SJSA1 (cell line): ENCODE results near the gene YOD1. TPM values are rescaled to one million over a fixed set of nuclear protein-coding genes. Genes with fewer than 3 reads are reported as not detected.
A peak's percentile ranks its signal among the peaks of the same experiment; 100 is the strongest.

ENCODE experiments used
- DNase-seq, 2 experiments: peaks; one replicate each; pipeline ENCODE4 v3.0.0-alpha.2; 2015 to 2020; ENCODE audit warnings: low spot score in 2 of 2, low read depth in 1 of 2
- H3K27ac ChIP-seq: fragments of 250-450 bp; sonication (Bioruptor Pico); 2 replicates; pipeline ENCODE4 v1.5.1; 2020; ENCODE audit warnings: mild to moderate bottlenecking, moderate library complexity
- H3K27me3 ChIP-seq: fragments of 250-450 bp; sonication (Bioruptor Pico); replicated peaks from 2 replicates; pipeline ENCODE4 v1.5.1; 2020; ENCODE audit warnings: mild to moderate bottlenecking, moderate library complexity
- H3K36me3 ChIP-seq: fragments of 250-450 bp; sonication (Bioruptor Pico); 2 replicates; pipeline ENCODE4 v1.5.1; 2020; ENCODE audit warnings: mild to moderate bottlenecking
- H3K4me1 ChIP-seq: fragments of 250-450 bp; sonication (Bioruptor Pico); replicated peaks from 2 replicates; pipeline ENCODE4 v1.6.1; 2021; ENCODE audit warnings: mild to moderate bottlenecking
- H3K4me3 ChIP-seq: fragments of 250-450 bp; sonication (Bioruptor Pico); 2 replicates; pipeline ENCODE4 v1.5.1; 2020; ENCODE audit warnings: mild to moderate bottlenecking
- H3K9me3 ChIP-seq: fragments of 250-450 bp; sonication (Bioruptor Pico); replicated peaks from 2 replicates; pipeline ENCODE4 v1.5.1; 2020; ENCODE audit warnings: mild to moderate bottlenecking
- total RNA-seq: library from RNA; depleted of rRNA; stranded (reverse); fragments of >200 nt; shearing (Covaris generic); gene quantifications from 2 replicates; pipeline ENCODE4 v1.2.3, GENCODE V29; 2014

Gene YOD1
- total RNA-seq, 1 experiment from 2014 or later: 9.9 TPM

DNA sequence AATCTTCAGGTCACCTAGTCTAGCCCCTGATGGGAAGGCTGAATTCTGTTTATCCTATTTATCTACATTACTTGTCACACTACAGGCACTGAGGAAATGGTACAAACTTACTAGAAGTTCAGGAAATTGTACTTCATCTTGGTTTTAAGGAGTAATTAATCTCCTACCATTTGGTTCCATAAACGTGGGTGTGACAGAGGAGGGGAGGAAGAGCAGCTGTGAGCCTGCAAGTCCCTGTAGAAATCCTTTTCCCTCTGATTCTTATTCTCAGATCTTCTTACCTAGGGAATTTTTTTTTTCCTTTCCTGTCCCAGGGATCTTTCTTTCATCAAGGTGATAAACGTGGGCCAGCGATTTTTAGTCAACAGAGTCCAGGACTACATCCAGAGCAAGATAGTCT is 16.2 kb upstream of the YOD1 start:
- Histone ChIP-seq H3K4me1 (no peaks in the 10 kb centered on the region), H3K4me3 (no peak overlapping the region), H3K36me3 (peaks cover 2% of the 10 kb centered on the region), H3K9me3 (no peaks in the 10 kb centered on the region), H3K27ac (no peak overlapping the region), H3K27me3 (no peaks in the 10 kb centered on the region)
- DNase-seq: no peak

DNA sequence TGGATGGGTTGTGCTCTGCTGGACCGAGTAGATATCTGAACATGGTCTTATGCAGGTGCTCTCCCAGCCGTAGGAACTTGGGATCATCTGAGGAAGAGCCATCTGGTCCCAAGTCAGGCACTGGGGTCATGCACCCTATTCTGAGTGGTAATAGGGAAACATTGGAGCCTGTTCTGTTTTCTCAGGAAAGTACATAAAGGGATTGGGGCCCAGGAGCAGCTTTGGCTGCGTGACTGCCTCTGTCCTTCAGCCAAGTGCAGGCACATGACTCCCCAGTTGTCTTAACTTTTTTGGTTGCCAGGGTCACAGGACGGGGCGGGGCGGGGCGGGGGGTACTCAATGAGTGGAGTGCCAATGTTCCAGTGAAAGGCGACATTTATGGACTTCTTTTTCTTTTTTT is 13.6 kb upstream of the YOD1 start:
- Histone ChIP-seq H3K27ac (no peak overlapping the region), H3K36me3 (peaks cover 4% of the 10 kb centered on the region; the same call in 1 of the 2 replicates), H3K4me3 (no peak overlapping the region), H3K9me3 (no peaks in the 10 kb centered on the region), H3K27me3 (no peaks in the 10 kb centered on the region), H3K4me1 (no peaks in the 10 kb centered on the region)
- no peak for DNase-seq

- Histone ChIP-seq H3K9me3 (no peaks in the 10 kb centered on the region), H3K27ac (no peak overlapping the region), H3K27me3 (no peaks in the 10 kb centered on the region), H3K4me3 (no peak overlapping the region), H3K36me3 (peaks cover 4% of the 10 kb centered on the region; the same call in 1 of the 2 replicates), H3K4me1 (no peaks in the 10 kb centered on the region)
- no peak for DNase-seq
Measured at GRCh38 chr1:207063014-207063413, 12.0 kb upstream of the YOD1 start.

- no peak overlapping the region for H3K27ac ChIP-seq
- DNase-seq: no peak
- H3K36me3 ChIP-seq: peaks cover 4% of the 10 kb centered on the region; the same call in 1 of the 2 replicates
- H3K4me1 ChIP-seq: no peaks in the 10 kb centered on the region
- H3K9me3 ChIP-seq: no peaks in the 10 kb centered on the region
- no peaks in the 10 kb centered on the region for H3K27me3 ChIP-seq
- no peak overlapping the region for H3K4me3 ChIP-seq
Measured at GRCh38 chr1:207062058-207062457, 11.1 kb upstream of the YOD1 start.

- H3K36me3 ChIP-seq: peaks cover 4% of the 10 kb centered on the region; the same call in 1 of the 2 replicates
- H3K4me3 ChIP-seq: no peak overlapping the region
- no peaks in the 10 kb centered on the region for H3K4me1 ChIP-seq
- no peaks in the 10 kb centered on the region for H3K9me3 ChIP-seq
- H3K27me3 ChIP-seq: no peaks in the 10 kb centered on the region
- no peak for DNase-seq
- H3K27ac ChIP-seq: no peak overlapping the region
Measured at GRCh38 chr1:207060596-207060995, 9.6 kb upstream of the YOD1 start.

- H3K4me3 ChIP-seq: no peak overlapping the region
- no peaks in the 10 kb centered on the region for H3K27me3 ChIP-seq
- H3K9me3 ChIP-seq: no peaks in the 10 kb centered on the region
- no peak for DNase-seq
- H3K36me3 ChIP-seq: peaks cover 4% of the 10 kb centered on the region; the same call in 1 of the 2 replicates
- no peak overlapping the region for H3K27ac ChIP-seq
- no peaks in the 10 kb centered on the region for H3K4me1 ChIP-seq
Measured at GRCh38 chr1:207059881-207060280, 8.9 kb upstream of the YOD1 start.

- H3K27ac ChIP-seq: no peak overlapping the region
- H3K4me1 ChIP-seq: no peaks in the 10 kb centered on the region
- H3K36me3 ChIP-seq: peaks cover 4% of the 10 kb centered on the region; the same call in 1 of the 2 replicates
- no peaks in the 10 kb centered on the region for H3K27me3 ChIP-seq
- no peak overlapping the region for H3K4me3 ChIP-seq
- H3K9me3 ChIP-seq: no peaks in the 10 kb centered on the region
- DNase-seq: no peak
Measured at GRCh38 chr1:207058878-207059867, 8.2 kb upstream of the YOD1 start.

GRCh38 chr1:207058252-207058651 is 7.2 kb upstream of the YOD1 start:
- peaks cover 4% of the 10 kb centered on the region; the same call in 1 of the 2 replicates for H3K36me3 ChIP-seq
- no peak overlapping the region for H3K27ac ChIP-seq
- no peaks in the 10 kb centered on the region for H3K27me3 ChIP-seq
- DNase-seq: no peak
- no peaks in the 10 kb centered on the region for H3K4me1 ChIP-seq
- no peaks in the 10 kb centered on the region for H3K9me3 ChIP-seq
- H3K4me3 ChIP-seq: no peak overlapping the region

GRCh38 chr1:207056673-207057072 is 5.7 kb upstream of the YOD1 start:
- no peak for DNase-seq
- H3K36me3 ChIP-seq: no peaks in the 10 kb centered on the region
- no peaks in the 10 kb centered on the region for H3K9me3 ChIP-seq
- no peak overlapping the region for H3K4me3 ChIP-seq
- no peaks in the 10 kb centered on the region for H3K27me3 ChIP-seq
- no peak overlapping the region for H3K27ac ChIP-seq
- H3K4me1 ChIP-seq: peaks cover 8% of the 10 kb centered on the region

DNA sequence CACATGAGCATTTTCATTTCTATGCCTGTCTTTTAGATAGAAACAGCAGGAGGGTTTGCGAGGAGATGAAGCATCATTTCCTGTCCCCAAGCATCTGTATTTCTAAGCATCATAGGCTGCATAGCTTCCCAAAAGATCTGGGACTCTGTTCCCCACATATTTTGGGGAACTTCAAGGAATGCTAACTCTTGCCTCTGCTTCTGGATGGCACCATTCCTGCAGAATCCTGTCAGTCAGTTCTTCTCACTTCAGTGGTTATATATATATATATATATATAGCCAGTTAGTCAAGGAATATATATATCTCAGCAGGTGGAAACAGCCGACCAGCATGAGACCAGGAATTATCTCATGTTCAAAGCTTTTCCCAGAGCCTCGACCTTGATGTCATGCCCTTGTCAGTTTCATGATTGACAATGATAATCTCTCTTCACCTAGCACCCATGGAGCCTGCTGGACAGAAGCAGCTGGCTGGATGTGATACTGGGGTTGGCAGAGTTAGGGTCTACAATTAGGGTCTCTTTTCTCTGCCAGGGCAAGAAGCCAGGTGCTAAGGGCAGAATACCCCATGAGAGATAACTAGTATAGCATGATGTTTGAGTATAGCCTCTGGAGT is 4.5 kb upstream of the YOD1 start:
- Histone ChIP-seq H3K4me1 (peaks cover 16% of the 10 kb centered on the region), H3K36me3 (peaks cover 3% of the 10 kb centered on the region), H3K27ac (no peak overlapping the region), H3K9me3 (no peaks in the 10 kb centered on the region), H3K4me3 (no peak overlapping the region), H3K27me3 (no peaks in the 10 kb centered on the region)
- DNase-seq: no peak

GRCh38 chr1:207054491-207054890 is 3.5 kb upstream of the YOD1 start:
- Histone ChIP-seq H3K9me3 (no peaks in the 10 kb centered on the region), H3K4me3 (no peak overlapping the region), H3K36me3 (peaks cover 6% of the 10 kb centered on the region), H3K27ac (no peak overlapping the region), H3K4me1 (peaks cover 17% of the 10 kb centered on the region), H3K27me3 (no peaks in the 10 kb centered on the region)
- no peak for DNase-seq

DNA sequence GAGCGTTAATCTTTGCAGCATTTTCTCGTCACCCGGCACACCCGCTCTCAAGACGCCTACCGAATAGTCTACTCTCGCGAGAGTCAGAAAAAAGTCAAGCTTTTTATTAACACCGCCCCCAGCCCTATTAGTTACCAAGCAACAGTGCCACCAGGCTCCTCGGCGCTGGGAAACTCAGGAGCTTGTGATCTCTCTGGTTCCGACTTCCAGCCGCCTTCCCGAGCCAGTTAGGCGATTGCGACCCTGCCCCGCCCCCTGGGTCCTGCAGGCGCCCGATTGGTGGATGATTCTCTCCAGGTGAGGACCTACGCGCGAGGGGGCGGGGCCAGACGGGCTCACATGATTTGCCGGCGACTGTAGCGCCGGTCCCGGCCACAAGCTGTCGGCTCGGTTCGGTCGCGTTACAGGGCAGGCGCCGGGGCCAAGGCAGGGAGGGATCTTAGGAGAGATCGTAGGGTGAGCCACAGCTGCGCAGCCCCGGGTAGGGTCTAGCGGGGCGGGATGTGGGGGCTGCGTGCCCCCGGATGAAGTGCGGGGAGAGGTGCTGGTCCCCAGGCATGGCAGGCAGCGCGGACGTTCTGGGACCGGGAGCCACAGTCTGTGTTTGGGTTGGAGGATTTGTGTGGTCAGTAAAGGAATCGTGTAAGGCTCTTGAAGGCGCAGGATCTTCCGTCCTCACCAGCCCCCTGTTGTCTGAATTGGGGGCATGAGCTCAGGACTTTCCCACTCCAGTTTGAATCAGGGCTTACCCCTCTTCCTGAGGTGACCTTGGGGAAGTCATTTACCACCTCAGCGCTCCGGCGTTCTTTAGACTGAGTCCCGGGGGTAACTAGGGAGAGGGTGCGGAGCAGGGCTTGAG is 2.1 kb upstream of the YOD1 start, which contains the start of gene PFKFB2:
Gene PFKFB2, plus strand, starts transcription at position 365 of the 859 bp plus-strand sequence. CDS start 1,443 bp downstream, outside the sequence.
- DNase-seq: peak; percentile 87 to 92
- Histone ChIP-seq H3K36me3 (peaks cover 20% of the 10 kb centered on the region), H3K27ac (no peak within 1 kb of the TSS), H3K9me3 (no peaks in the 10 kb centered on the region), H3K4me3 (peak within 1 kb of the TSS; percentile 46), H3K27me3 (no peaks in the 10 kb centered on the region), H3K4me1 (peaks cover 20% of the 10 kb centered on the region)

GRCh38 chr1:207050480-207051190 is 373 bp downstream of the YOD1 start:
- H3K36me3 ChIP-seq: peaks cover 42% of the 10 kb centered on the region
- H3K27ac ChIP-seq: peak overlapping the region; percentile 79
- H3K9me3 ChIP-seq: no peaks in the 10 kb centered on the region
- DNase-seq: peak; percentile 89 to 91
- peaks cover 20% of the 10 kb centered on the region for H3K4me1 ChIP-seq
- peak overlapping the region; percentile 89 for H3K4me3 ChIP-seq
- no peaks in the 10 kb centered on the region for H3K27me3 ChIP-seq
